Upper lobe of right lung (tissue), 1 donor: ENCODE data around the gene WDR49. TPM values are rescaled to one million over a fixed set of nuclear protein-coding genes. Genes with fewer than 3 reads are reported as not detected.

ENCODE experiments used
- ATAC-seq: fragments of 200-7000 bp; cut with Tn5 transposase; one replicate; pipeline ENCODE4 v1.9.1; 2020; ENCODE audit warnings: mild to moderate bottlenecking, moderate library complexity
- DNase-seq: peaks from one replicate; pipeline ENCODE4 v3.0.0-alpha.2; 2020
- H3K27ac ChIP-seq: fragments of 200-600 bp; one replicate; pipeline ENCODE4 v1.8.0; 2022
- H3K27me3 ChIP-seq: fragments of 200-600 bp; one replicate; pipeline ENCODE4 v1.8.0; 2022; ENCODE audit warnings: mild to moderate bottlenecking
- H3K36me3 ChIP-seq: fragments of 200-600 bp; one replicate; pipeline ENCODE4 v1.8.0; 2022
- H3K4me1 ChIP-seq: fragments of 200-600 bp; one replicate; pipeline ENCODE4 v1.8.0; 2022
- H3K4me3 ChIP-seq: fragments of 200-600 bp; one replicate; pipeline ENCODE4 v1.8.0; 2022; ENCODE audit warnings: mild to moderate bottlenecking
- H3K9me3 ChIP-seq: fragments of 200-600 bp; one replicate; pipeline ENCODE4 v1.8.0; 2022
- intact Hi-C: fragments of 100-400 bp; cut with DNase I; formaldehyde crosslinking; loops from one replicate; pipeline ENCODE4 v1.11.0; 2022
- total RNA-seq: library from RNA; stranded (reverse); fragmentation: NEBNext Ultra II Directional; extraction: Animal tissue kit (Norgen Biotek cat#: 25700); gene quantifications from one replicate; pipeline ENCODE4 v1.2.1, GENCODE V29; 2021
- TF ChIP-seq, protein P1 (sequence below): fragments of 200-600 bp; IDR thresholded peaks from one replicate; pipeline ENCODE4 v1.8.0; 2022; ENCODE audit warnings: antibody characterized with exemption
- donor health status: DM: no; HTN: yes; CAD: no; lungs with severe emphysema.

The WDR49 gene
- total RNA-seq, 1 donor from 2014 or later = 1.2 TPM

DNA sequence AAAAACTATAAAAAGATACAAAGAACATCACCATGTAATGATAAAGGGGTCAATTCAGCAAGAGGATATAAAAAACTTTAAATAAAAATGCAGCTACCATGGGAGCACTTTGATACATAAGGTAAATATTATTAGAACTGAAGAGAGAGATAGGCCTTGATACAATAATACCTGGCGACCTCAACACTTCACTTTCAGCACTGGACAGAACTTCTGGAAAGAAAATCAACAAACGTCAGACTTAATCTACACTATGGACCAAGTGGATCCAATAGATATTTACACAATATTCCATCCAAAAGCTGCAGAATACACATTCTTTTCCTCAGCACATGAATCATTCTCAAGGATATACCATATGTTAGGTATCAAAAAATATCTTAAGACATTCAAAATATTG lies 42.0 kb downstream of the WDR49 start:
- no peaks in the 10 kb centered on the region for H3K9me3 ChIP-seq
- DNase-seq = no peak
- no peaks in the 10 kb centered on the region for H3K27me3 ChIP-seq
- H3K4me3 ChIP-seq = no peak overlapping the region
- intact Hi-C loops = no loop called here
- ATAC-seq = no peak
- no peaks in the 10 kb centered on the region for H3K4me1 ChIP-seq
- H3K27ac ChIP-seq = no peak overlapping the region
- no peaks in the 10 kb centered on the region for H3K36me3 ChIP-seq
- TF ChIP-seq, protein P1, sequence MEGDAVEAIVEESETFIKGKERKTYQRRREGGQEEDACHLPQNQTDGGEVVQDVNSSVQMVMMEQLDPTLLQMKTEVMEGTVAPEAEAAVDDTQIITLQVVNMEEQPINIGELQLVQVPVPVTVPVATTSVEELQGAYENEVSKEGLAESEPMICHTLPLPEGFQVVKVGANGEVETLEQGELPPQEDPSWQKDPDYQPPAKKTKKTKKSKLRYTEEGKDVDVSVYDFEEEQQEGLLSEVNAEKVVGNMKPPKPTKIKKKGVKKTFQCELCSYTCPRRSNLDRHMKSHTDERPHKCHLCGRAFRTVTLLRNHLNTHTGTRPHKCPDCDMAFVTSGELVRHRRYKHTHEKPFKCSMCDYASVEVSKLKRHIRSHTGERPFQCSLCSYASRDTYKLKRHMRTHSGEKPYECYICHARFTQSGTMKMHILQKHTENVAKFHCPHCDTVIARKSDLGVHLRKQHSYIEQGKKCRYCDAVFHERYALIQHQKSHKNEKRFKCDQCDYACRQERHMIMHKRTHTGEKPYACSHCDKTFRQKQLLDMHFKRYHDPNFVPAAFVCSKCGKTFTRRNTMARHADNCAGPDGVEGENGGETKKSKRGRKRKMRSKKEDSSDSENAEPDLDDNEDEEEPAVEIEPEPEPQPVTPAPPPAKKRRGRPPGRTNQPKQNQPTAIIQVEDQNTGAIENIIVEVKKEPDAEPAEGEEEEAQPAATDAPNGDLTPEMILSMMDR = no peak

DNA sequence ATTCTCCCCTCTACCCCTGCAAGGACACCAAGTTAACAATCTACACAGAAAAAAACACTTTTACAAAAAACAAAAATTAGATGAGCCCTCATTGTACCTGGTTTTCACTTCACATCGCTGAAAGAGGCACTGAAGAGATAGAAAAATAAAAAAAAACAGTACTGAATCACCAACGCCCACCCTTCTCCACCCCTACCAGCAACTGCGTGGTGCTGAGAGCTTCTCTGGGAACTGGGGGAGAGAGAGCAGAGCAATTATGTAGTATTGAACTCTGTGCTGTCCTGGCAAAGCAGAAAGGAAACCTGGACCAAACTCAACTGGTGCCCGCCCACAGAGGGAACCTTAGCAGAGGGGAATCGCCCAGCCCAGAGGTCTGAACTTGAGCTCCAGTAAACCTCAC lies 44.6 kb downstream of the WDR49 start:
- H3K9me3 ChIP-seq = no peaks in the 10 kb centered on the region
- no peak for ATAC-seq
- H3K36me3 ChIP-seq = no peaks in the 10 kb centered on the region
- H3K27ac ChIP-seq = no peak overlapping the region
- intact Hi-C loops = no loop called here
- DNase-seq = no peak
- TF ChIP-seq, protein P1 = no peak
- H3K4me1 ChIP-seq = no peaks in the 10 kb centered on the region
- H3K27me3 ChIP-seq = no peaks in the 10 kb centered on the region
- no peak overlapping the region for H3K4me3 ChIP-seq

DNA sequence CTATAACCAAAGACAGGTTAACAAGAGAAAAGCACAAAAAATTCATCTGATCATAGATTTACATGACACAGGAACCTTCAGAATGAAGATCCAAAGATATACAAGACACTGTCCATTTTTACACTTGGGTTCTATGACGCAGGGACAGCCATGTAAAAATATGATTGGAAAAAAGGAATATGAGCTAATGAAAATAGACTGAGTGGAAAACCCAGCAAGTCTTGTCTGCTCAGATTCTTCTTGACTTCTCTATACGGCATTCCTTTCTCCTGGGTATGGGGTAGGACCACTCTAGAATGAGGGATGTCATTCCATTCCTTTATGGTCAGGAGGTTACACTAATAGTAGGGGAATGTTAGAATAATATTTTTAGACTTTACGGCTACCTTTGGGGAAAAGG lies 46.9 kb downstream of the WDR49 start:
- Histone ChIP-seq H3K4me3 (no peak overlapping the region), H3K36me3 (no peaks in the 10 kb centered on the region), H3K9me3 (no peaks in the 10 kb centered on the region), H3K4me1 (no peaks in the 10 kb centered on the region), H3K27me3 (no peaks in the 10 kb centered on the region), H3K27ac (no peak overlapping the region)
- TF ChIP-seq, protein P1 = no peak
- ATAC-seq (no peak), DNase-seq (no peak)
- intact Hi-C loops = no loop called here

DNA sequence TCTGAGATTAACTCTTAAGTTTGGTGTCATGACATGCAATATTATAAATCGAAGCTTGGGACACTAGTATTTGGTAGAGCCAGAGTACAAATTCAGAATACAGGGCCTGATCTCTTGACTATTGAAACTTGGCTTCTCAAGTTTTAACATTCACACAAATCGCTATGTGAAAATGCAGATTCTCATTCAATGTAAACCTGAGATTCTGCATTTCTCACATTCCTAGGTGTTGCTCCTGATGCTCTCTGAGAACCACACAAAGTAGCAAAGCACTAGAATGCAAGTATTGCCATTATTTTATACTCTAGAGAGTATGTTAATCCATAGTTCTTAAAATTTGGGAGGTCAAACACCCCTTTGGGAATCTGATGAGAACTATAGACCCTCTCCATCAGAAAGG lies 47.9 kb downstream of the WDR49 start:
- no peak overlapping the region for H3K4me3 ChIP-seq

DNA sequence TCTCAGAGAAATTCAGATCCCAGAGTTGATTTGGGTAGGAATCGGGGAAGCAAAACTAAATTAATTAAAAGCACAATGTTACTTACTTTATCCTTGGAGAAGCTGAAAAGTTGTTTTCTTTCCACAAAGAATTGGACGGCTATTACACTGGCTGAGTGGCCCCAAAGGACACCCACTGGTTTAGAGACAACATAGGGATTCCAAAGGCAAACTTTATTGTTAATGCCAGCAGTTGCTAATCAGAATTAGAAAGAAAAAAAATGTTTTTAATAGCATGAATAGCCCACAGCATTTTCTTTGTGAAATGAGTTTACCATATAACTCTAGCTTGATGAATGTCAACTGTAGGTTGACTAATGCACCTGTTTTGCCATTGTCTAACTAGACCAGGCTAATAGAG lies 51.7 kb downstream of the WDR49 start:
- no peak for DNase-seq
- no peak for ATAC-seq
- H3K36me3 ChIP-seq = no peaks in the 10 kb centered on the region
- H3K4me1 ChIP-seq = no peaks in the 10 kb centered on the region
- H3K27ac ChIP-seq = no peak overlapping the region
- no peaks in the 10 kb centered on the region for H3K9me3 ChIP-seq
- TF ChIP-seq, protein P1 = no peak
- intact Hi-C loops = no loop called here
- H3K27me3 ChIP-seq = no peaks in the 10 kb centered on the region
- H3K4me3 ChIP-seq = no peak overlapping the region

More for the DNA sequence above, 47.9 kb downstream of the WDR49 start:
- intact Hi-C loops = no loop called here
- no peak for DNase-seq
- Histone ChIP-seq H3K9me3 (no peaks in the 10 kb centered on the region), H3K27ac (no peak overlapping the region), H3K4me1 (no peaks in the 10 kb centered on the region), H3K36me3 (no peaks in the 10 kb centered on the region), H3K27me3 (no peaks in the 10 kb centered on the region)
- TF ChIP-seq, protein P1 = no peak
- ATAC-seq = no peak

DNA sequence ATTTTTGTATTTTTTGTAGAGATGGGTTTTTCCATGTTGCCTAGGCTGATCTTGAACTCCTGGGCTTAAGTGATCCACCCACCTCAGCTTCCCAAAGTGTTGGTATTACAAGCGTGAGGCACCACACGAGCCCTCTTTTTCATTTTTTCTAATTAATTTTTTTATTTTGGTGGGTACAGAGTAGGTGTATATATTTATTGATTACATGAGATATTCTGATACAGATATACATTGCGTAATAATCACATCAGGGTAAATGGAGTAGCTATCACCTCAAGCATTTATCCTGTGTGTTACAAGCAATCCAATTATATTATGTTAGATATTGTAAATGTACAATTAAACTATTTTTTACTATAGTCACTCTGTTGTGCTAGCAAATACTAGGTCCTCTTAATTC lies 66.1 kb downstream of the WDR49 start:
- TF ChIP-seq, protein P1 = no peak
- Histone ChIP-seq H3K4me3 (no peak overlapping the region), H3K9me3 (no peaks in the 10 kb centered on the region), H3K4me1 (no peaks in the 10 kb centered on the region), H3K27ac (no peak overlapping the region), H3K27me3 (no peaks in the 10 kb centered on the region), H3K36me3 (no peaks in the 10 kb centered on the region)
- intact Hi-C loops = no loop called here
- DNase-seq (no peak), ATAC-seq (no peak)
